ENCODE measurements around the gene PHEX.

GRCh38 chrX:22139822-22140221 lies 107.7 kb downstream of the PHEX start:
- TF ChIP-seq CTCF (IDR thresholded peaks at IDR 0.05; ENCODE audit: low read depth, low read length, poor library complexity, severe bottlenecking) (no peak), EZH2phosphoT487 (IDR thresholded peaks at IDR 0.05; ENCODE audit: borderline replicate concordance, low read length) (no peak)
